ENCODE data around the gene NRF1.
"Not testable (repeated sequence)": the region's sequence is repeated elsewhere in the genome, so short reads cannot be mapped to it uniquely, and the experiment has no call there.

The NRF1 gene

DNA sequence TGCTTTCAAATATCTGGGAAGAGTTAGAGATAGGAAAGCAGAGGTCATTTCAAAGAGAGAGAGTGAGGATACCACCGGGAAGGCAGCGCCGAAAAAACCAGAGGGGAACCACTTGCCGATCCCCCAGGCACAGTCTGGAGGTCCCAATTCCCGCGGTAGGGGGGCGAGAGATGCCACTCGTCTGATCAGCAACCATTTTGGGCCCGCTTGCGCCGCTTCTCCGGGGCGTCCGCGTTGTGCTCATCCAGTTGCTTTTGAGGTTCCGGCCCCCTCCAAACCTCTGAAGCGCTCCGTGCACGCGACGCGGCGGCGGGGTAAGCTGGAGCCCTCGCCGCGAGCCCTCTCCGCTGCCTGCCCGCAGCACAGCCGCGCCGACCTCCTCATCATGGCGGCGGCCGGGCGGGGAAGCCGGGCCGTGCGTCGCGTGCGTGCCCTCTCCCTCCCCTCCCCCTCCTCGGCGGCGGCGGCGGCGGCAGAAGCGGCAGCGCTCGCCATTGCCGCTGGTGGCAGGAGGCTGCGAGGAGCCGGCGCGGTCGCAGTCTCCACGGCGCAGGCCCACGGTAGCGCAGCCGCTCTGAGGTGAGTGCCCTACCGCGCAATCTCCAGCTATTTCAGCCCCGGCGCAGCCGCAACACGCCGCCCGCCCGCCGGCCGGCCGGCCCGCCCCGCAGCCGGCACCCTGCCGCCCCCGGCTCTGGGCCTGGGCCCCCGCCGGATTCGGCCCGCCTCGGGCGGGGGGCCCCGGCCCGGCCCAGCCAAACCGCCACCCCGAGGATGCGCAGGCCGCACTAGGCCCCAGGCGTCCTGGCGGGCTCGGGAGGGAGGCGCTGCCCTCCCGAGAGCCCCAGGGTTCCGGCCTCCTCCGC lies at the start of gene NRF1:
Gene NRF1, plus strand, starts transcription at position 475 of the 866 bp plus-strand sequence. CDS start 45,632 bp downstream, outside the sequence.
- H3K4me3 ChIP-seq (ENCODE audit: low read depth, low read length): peak within 1 kb of the TSS; percentile 76
- TF ChIP-seq, protein P1, sequence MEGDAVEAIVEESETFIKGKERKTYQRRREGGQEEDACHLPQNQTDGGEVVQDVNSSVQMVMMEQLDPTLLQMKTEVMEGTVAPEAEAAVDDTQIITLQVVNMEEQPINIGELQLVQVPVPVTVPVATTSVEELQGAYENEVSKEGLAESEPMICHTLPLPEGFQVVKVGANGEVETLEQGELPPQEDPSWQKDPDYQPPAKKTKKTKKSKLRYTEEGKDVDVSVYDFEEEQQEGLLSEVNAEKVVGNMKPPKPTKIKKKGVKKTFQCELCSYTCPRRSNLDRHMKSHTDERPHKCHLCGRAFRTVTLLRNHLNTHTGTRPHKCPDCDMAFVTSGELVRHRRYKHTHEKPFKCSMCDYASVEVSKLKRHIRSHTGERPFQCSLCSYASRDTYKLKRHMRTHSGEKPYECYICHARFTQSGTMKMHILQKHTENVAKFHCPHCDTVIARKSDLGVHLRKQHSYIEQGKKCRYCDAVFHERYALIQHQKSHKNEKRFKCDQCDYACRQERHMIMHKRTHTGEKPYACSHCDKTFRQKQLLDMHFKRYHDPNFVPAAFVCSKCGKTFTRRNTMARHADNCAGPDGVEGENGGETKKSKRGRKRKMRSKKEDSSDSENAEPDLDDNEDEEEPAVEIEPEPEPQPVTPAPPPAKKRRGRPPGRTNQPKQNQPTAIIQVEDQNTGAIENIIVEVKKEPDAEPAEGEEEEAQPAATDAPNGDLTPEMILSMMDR (IDR thresholded peaks at IDR 0.05; ENCODE audit: low read depth, low read length): no peak

DNA sequence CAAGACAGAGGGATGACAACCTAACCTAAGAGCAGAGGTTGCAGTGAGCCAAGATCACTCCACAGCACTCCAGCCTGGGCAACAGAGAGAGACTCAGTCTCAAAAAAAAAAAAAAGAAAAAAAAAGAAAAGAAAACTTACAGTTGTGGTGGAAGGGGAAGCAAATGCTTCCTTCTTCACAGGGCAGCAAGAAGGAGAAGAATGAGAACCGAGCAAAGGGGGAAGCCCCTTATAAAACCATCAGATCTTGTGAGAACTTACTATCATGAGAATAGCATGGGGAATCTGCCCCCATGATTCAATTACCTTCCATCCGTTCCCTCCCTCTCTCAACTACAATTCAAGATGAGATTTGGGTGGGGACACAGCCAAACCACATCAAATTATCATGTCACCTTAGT lies 45.2 kb upstream of the NRF1 start:
- H3K4me3 ChIP-seq (ENCODE audit: low read depth, low read length): not testable (repeated sequence)

DNA sequence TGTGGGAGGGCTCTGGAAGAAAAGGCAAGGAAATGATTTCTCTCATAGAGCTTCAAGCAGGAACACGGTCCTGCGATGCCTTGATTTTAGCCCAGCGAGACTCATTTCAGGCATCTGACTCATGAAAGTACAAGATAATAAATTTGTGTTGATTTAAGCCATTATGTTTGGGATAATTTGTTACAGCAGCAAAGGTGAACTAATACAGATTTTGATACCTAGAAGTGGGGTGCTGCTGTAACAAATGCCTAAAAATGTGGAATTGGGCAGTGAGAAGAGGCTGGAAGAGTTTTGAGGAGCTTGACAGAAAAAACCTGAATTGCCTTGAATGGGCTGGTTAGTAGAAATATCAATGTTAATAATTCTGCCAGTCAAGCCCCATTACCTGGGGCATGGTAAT lies 44.1 kb upstream of the NRF1 start:
- H3K4me3 ChIP-seq (ENCODE audit: low read depth, low read length): no peak overlapping the region
- TF ChIP-seq, protein P1 (IDR thresholded peaks at IDR 0.05; ENCODE audit: low read depth, low read length): no peak

DNA sequence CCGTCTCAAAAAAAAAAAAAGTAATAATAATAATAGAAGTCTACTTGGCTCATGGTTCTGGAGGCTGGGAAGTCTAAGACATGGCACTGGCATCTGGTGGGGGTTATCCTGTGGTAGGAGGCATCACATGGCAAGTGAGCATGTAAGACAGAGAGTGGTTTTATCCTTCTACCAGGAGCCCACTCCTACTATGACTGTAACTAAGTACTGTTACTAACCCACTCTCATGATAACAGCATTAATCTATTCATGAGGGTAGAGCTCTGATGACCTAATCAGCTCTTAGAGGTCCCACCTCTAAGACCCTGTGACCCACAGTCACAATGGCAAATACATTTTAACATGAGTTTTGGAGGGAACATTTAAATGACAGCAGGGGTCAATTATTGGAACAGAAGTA lies 43.3 kb upstream of the NRF1 start:
- H3K4me3 ChIP-seq (ENCODE audit: low read depth, low read length): no peak overlapping the region
- TF ChIP-seq, protein P1 (IDR thresholded peaks at IDR 0.05; ENCODE audit: low read depth, low read length): no peak

DNA sequence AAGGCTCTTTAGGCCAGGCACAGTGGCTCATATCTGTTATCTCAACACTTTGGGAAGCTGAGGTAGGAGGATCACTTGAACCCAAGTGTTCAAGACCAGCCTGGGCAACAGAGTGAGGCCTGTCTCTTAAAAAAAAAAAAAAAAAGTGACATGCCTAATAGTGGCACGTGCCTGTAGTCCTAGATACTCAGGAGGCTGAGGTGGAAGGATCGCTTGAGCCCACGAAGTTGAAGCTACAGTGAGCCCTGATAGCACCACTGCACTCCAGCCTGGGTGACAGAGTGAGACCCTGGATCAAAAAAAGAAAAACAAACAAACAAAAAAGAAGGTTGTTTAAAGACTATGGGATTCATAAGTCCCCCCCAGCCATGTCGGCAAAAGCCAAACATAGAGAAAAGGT lies 42.2 kb upstream of the NRF1 start:
- no peak overlapping the region for H3K4me3 ChIP-seq (ENCODE audit: low read depth, low read length)
- TF ChIP-seq, protein P1 (IDR thresholded peaks at IDR 0.05; ENCODE audit: low read depth, low read length): no peak

DNA sequence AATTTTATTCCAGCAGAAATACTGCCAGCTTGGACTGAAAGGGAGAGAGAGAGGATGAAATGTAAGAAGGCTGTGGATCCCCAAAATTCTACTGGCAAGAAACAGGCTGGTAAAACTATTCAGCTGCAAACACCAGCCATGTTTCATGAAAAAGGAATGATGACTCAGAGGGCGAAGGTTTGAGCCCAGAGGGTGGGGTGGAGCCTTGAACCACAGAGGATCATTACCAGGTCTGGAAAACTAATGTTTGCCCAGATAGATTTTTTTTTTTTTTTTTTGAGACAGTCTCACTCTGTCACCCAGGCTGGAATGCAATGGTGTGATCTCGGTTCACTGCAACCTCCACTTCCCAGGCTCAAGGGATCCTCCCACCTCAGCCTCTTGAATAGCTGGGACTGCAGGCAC lies 41.7 kb upstream of the NRF1 start:
- TF ChIP-seq, protein P1 (IDR thresholded peaks at IDR 0.05; ENCODE audit: low read depth, low read length): no peak
- H3K4me3 ChIP-seq (ENCODE audit: low read depth, low read length): no peak overlapping the region

DNA sequence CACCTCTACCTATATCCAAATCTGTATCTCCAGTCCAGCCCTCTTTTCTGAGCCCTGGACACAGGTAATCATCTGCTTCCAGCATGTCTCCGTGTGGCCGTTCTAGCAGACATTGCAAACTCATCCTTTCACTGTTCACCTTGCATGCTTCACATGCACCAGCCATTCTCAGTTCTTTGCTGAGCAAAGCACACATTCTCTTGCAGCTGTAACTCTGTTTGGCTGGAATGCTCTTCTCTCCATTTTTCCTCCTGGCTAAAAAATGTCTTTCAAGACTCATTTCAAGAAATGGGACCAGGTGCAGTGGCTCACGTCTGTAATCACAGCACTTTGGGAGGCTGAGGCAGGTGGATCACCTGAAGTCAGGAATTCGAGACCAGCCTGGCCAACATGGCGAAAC lies 40.3 kb upstream of the NRF1 start:
- TF ChIP-seq, protein P1 (IDR thresholded peaks at IDR 0.05; ENCODE audit: low read depth, low read length): no peak
- no peak overlapping the region for H3K4me3 ChIP-seq (ENCODE audit: low read depth, low read length)

Measured in WI38 (cell line).